ENCODE data around the gene MAML2. TPM values are rescaled to one million over a fixed set of nuclear protein-coding genes. Genes with fewer than 3 reads are reported as not detected.
A peak's percentile ranks its signal among the peaks of the same experiment; 100 is the strongest.

Gene MAML2
- total RNA-seq, 2 experiments from 2014 or later, result 11.8 to 12.5 TPM

DNA sequence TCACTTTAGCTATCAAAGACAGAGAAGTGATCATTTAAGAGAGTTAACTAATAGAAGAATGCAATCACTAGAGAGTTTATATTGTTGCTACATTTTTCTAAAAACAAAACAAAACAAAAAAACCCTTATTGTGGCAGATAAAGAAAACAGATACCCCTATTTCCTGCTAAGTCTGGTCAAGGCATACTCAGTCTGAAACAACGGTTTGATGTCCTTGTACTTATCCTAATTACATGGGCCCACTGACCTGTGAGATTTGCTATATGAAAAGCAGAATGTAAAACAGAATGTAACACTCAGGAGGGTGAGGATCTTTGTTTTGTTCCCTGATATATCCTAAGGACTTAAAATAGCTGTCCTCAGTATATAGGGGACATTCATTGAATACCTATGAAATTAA lies 24.6 kb downstream of the MAML2 start:
- H3K27me3 Mint-ChIP-seq, result no peaks in the 10 kb centered on the region
- intact Hi-C loops (cut with micrococcal nuclease), result no loop called here
- H3K36me3 Mint-ChIP-seq (ENCODE audit: low read depth), result peaks cover 55% of the 10 kb centered on the region
- H3K9me3 Mint-ChIP-seq, result no peaks in the 10 kb centered on the region
- ChIA-PET CTCF (interaction anchor here (1.1 to 2.2 kb wide), 3 partner anchors 17 to 25 kb away, joined by 3 to 8 read pairs (median 5); partner anchors contain the start of gene MAML2), POLR2A (interaction anchor here (1.0 to 3.0 kb wide), 2 partner anchors 13 to 23 kb away, joined by 4 to 9 read pairs; partner anchors contain the start of gene MAML2)
- TF ChIP-seq, protein P1, sequence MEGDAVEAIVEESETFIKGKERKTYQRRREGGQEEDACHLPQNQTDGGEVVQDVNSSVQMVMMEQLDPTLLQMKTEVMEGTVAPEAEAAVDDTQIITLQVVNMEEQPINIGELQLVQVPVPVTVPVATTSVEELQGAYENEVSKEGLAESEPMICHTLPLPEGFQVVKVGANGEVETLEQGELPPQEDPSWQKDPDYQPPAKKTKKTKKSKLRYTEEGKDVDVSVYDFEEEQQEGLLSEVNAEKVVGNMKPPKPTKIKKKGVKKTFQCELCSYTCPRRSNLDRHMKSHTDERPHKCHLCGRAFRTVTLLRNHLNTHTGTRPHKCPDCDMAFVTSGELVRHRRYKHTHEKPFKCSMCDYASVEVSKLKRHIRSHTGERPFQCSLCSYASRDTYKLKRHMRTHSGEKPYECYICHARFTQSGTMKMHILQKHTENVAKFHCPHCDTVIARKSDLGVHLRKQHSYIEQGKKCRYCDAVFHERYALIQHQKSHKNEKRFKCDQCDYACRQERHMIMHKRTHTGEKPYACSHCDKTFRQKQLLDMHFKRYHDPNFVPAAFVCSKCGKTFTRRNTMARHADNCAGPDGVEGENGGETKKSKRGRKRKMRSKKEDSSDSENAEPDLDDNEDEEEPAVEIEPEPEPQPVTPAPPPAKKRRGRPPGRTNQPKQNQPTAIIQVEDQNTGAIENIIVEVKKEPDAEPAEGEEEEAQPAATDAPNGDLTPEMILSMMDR (IDR thresholded peaks at IDR 0.05), result no peak
- peak overlapping the region; percentile 64 for H3K27ac Mint-ChIP-seq
- DNase-seq, result no peak
- peaks cover 92% of the 10 kb centered on the region for H3K4me1 Mint-ChIP-seq (ENCODE audit: low read depth)
- ATAC-seq, result peak; percentile 21
- no peak overlapping the region for H3K4me3 Mint-ChIP-seq

DNA sequence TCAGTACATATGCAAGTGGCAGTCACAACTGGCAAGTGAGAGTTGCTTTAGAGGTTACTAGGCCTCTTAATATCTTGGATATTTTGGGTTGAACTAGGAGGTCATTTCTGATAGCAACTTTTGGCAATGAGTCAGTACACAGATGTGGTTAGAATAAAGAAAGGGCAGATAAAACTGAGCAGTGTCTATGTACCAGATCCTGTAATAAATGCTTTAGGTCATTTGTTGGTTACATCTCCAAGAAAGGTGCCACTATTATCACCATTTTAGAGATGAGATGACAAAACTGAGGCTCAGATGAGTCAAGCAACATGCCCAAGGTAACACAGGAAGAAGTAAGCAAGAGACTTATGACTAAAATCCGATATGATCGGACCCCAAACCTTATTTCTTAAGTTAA lies 25.0 kb downstream of the MAML2 start:
- intact Hi-C loops (cut with micrococcal nuclease), result no loop called here
- H3K27ac Mint-ChIP-seq, result peak overlapping the region; percentile 64
- ChIA-PET POLR2A (interaction anchor here (3.0 kb wide), 1 partner anchor 24 kb away, joined by 9 read pairs; the partner anchor contains the start of gene MAML2), CTCF (interaction anchor here (1.1 to 2.2 kb wide), 2 partner anchors 23 to 25 kb away, joined by 3 to 5 read pairs; partner anchors contain the start of gene MAML2)
- no peaks in the 10 kb centered on the region for H3K27me3 Mint-ChIP-seq
- peak; percentile 77 for ATAC-seq
- no peaks in the 10 kb centered on the region for H3K9me3 Mint-ChIP-seq
- no peak overlapping the region for H3K4me3 Mint-ChIP-seq
- TF ChIP-seq, protein P1 (IDR thresholded peaks at IDR 0.05), result no peak
- DNase-seq, result no peak
- H3K4me1 Mint-ChIP-seq (ENCODE audit: low read depth), result peaks cover 92% of the 10 kb centered on the region
- H3K36me3 Mint-ChIP-seq (ENCODE audit: low read depth), result peaks cover 54% of the 10 kb centered on the region

DNA sequence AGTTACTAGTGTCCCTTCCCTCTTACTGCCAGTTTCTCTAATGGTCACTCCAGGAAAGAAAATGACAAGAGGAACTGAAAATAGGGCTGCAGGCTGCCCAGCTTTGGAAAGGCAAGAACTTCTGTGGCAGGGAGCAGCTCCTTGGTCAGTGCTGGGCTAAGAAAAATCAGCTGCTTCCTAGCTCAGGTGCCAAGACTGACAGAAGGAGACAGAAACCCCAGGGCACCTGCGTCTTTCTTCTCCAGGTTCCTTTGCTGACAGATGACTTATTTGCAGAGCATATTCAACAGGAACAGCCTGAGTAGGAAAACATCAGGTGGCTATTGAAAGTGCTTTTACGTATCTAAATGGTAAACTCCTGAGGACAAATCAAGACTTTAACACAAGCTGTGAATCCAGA lies 25.4 kb downstream of the MAML2 start:
- H3K4me3 Mint-ChIP-seq, result no peak overlapping the region
- H3K27ac Mint-ChIP-seq, result peak overlapping the region; percentile 64
- H3K4me1 Mint-ChIP-seq (ENCODE audit: low read depth), result peaks cover 92% of the 10 kb centered on the region
- H3K9me3 Mint-ChIP-seq, result no peaks in the 10 kb centered on the region
- intact Hi-C loops (cut with micrococcal nuclease), result no loop called here
- H3K27me3 Mint-ChIP-seq, result no peaks in the 10 kb centered on the region
- TF ChIP-seq, protein P1 (IDR thresholded peaks at IDR 0.05), result no peak
- ChIA-PET POLR2A (interaction anchor here (3.0 kb wide), 1 partner anchor 24 kb away, joined by 9 read pairs; the partner anchor contains the start of gene MAML2), CTCF (interaction anchor here (0.9 to 2.2 kb wide), 4 partner anchors 9 to 25 kb away, joined by 3 to 5 read pairs (median 3); partner anchors contain the start of gene MAML2)
- ATAC-seq, result no peak
- peaks cover 53% of the 10 kb centered on the region for H3K36me3 Mint-ChIP-seq (ENCODE audit: low read depth)
- no peak for DNase-seq

DNA sequence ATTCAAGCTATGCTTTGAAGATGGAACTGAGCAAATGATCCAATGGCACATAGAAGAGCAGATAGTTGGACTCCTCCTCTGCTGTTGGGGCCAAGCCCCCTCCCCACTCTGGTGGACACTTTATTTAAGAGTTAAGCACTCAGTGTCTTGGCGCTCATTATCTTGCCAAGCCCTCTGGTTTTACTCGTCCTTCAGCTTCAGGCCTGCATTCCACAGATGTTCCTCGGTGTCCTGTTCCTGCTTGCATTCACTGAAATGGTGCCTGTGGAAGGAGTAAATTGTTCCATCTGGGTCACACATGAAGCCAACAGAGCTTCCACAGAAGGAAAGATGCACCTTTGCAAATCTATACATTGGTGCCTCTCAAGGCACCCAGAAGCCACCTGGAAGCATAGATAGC lies 26.1 kb downstream of the MAML2 start:
- intact Hi-C loops (cut with micrococcal nuclease), result no loop called here
- TF ChIP-seq, protein P1 (IDR thresholded peaks at IDR 0.05), result no peak
- CTCF ChIA-PET, result interaction anchor here (0.9 to 2.2 kb wide), 3 partner anchors 9 to 26 kb away, joined by 3 to 5 read pairs (median 3); partner anchors contain the start of gene MAML2
- H3K36me3 Mint-ChIP-seq (ENCODE audit: low read depth), result peaks cover 53% of the 10 kb centered on the region
- ATAC-seq, result no peak
- no peaks in the 10 kb centered on the region for H3K9me3 Mint-ChIP-seq
- peak overlapping the region; percentile 27 for H3K27ac Mint-ChIP-seq
- no peak overlapping the region for H3K4me3 Mint-ChIP-seq
- POLR2A ChIA-PET, result interaction anchor here (0.5 to 3.0 kb wide), 2 partner anchors 25 to 35 kb away, joined by 4 to 9 read pairs; partner anchors contain the start of gene MAML2
- H3K4me1 Mint-ChIP-seq (ENCODE audit: low read depth), result peaks cover 92% of the 10 kb centered on the region
- H3K27me3 Mint-ChIP-seq, result no peaks in the 10 kb centered on the region
- DNase-seq, result no peak

DNA sequence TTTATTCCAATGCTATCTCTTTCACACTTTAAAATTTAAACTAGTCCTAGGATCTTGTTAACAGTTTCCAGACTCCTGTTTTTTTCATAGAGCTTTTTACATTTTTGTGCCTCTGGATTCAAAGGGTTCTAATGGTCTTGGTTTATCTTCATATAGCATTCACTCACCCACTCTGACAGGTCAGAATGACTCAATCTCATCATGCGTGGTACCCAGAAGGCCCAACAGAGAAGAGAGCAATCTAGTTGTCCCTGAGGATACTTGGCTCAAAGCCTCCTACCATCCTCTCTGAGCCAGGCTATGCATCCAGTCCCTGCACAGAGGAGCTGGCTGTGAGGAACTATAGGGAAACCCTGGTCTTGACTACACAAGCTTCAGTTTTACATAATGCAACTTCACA lies 27.5 kb downstream of the MAML2 start:
- ATAC-seq (no peak), DNase-seq (no peak)
- TF ChIP-seq, protein P1 (IDR thresholded peaks at IDR 0.05), result no peak
- Mint-ChIP-seq H3K9me3 (no peaks in the 10 kb centered on the region), H3K4me1 (ENCODE audit: low read depth) (peaks cover 92% of the 10 kb centered on the region), H3K27me3 (no peaks in the 10 kb centered on the region), H3K36me3 (ENCODE audit: low read depth) (peaks cover 49% of the 10 kb centered on the region), H3K27ac (peak overlapping the region; percentile 74), H3K4me3 (no peak overlapping the region)
- ChIA-PET POLR2A (interaction anchor here (0.6 to 2.1 kb wide), 4 partner anchors 19 to 127 kb away, joined by 3 to 9 read pairs (median 3); no protein-coding TSS in a partner anchor), CTCF (interaction anchor here (1.0 to 7.7 kb wide), 3 partner anchors 10 to 108 kb away, joined by 3 to 43 read pairs (median 4); partner anchors contain the start of gene MAML2)
- intact Hi-C loops (cut with micrococcal nuclease), result no loop called here

Data from activated CD8-positive, alpha-beta T cell treated with anti-CD3 and anti-CD28 coated beads for 36 hours (primary cell).